ENCODE results near the gene MEF2C. TPM values are rescaled to one million over a fixed set of nuclear protein-coding genes. Genes with fewer than 3 reads are reported as not detected.

MEF2C gene
- total RNA-seq, 1 experiment from 2014 or later = 13.0 TPM

GRCh38 chr5:88885002-88885401, 2.0 kb upstream of the MEF2C start:
- Histone ChIP-seq H3K27me3 (ENCODE audit: insufficient read depth, low read length) (no peaks in the 10 kb centered on the region), H3K27ac (ENCODE audit: low read depth, low read length) (no peak overlapping the region), H3K4me3 (replicated peaks in 1 of 2; ENCODE audit: low read depth in 1 of 2, low read length in 2 of 2) (peak overlapping the region in 1 of 2 experiments; percentile 65; a peak in 1 of 4 replicates), H3K9me2 (ENCODE audit: insufficient read depth) (no peaks in the 10 kb centered on the region), H4K20me1 (ENCODE audit: insufficient read depth) (no peaks in the 10 kb centered on the region), H3K4me1 (ENCODE audit: control insufficient read depth in 1 of 2, insufficient read depth in 2 of 2, low read length in 2 of 2) (peaks cover 3 to 14% of the 10 kb centered on the region in 2 experiments; a peak in 3 of 4 replicates), H3K36me3 (ENCODE audit: control insufficient read depth in 1 of 2, insufficient read depth in 2 of 2, low read length in 2 of 2) (no peaks in the 10 kb centered on the region), H3K4me2 (ENCODE audit: low read length) (peak overlapping the region; percentile 91; the same call in 1 of the 2 replicates), H3K79me2 (ENCODE audit: insufficient read depth, low read length) (no peaks in the 10 kb centered on the region; the same call in 1 of the 2 replicates), H3K9ac (ENCODE audit: low read length) (no peak overlapping the region), H3K9me3 (ENCODE audit: control insufficient read depth in 1 of 2, insufficient read depth in 1 of 2, low read depth in 1 of 2, low read length in 2 of 2) (no peaks in the 10 kb centered on the region), H2AFZ (ENCODE audit: low read depth, low read length, poor library complexity, severe bottlenecking) (peak overlapping the region; percentile 63)
- ChIA-PET RAD21 (ENCODE audit: low non-redundant PET in 1 of 2, low total read pairs in 2 of 2, uncharacterized antibody in 2 of 2, unreplicated experiment in 2 of 2) (interaction anchor here in 1 of 2 experiments (0.7 kb wide), 1 partner anchor 611 kb away, joined by 6 read pairs; no protein-coding TSS in a partner anchor), CTCF (interaction anchor here (0.6 to 1.0 kb wide), 2 partner anchors 155 to 285 kb away, joined by 4 read pairs; no protein-coding TSS in a partner anchor), POLR2A (interaction anchor here (0.7 kb wide), 1 partner anchor 1448 kb away, joined by 3 read pairs; no protein-coding TSS in a partner anchor)
- intact Hi-C loops (cut with micrococcal nuclease) = no loop called here
- no peak for ATAC-seq
- no peak for DNase-seq (ENCODE audit: low read depth, low spot score)
- no TSS peak for BruUV-seq (replicated peaks)
- TF ChIP-seq ELF1 (IDR thresholded peaks at IDR 0.05; ENCODE audit: borderline replicate concordance, low read depth) (no peak), MAX (IDR thresholded peaks at IDR 0.05) (no peak), EZH2phosphoT487 (IDR thresholded peaks at IDR 0.05; ENCODE audit: borderline replicate concordance) (no peak), RAD21 (IDR thresholded peaks at IDR 0.05; ENCODE audit: low read depth) (no peak), TCF7L2 (IDR thresholded peaks at IDR 0.05; ENCODE audit: borderline replicate concordance, extremely low read depth, insufficient read depth, insufficient read length) (no peak), ATF3 (IDR thresholded peaks at IDR 0.05) (no peak), ZNF274 (IDR thresholded peaks at IDR 0.05; ENCODE audit: low read depth, low read length) (no peak), SP1 (IDR thresholded peaks at IDR 0.05; ENCODE audit: low read depth) (no peak), CTCF (IDR thresholded peaks at IDR 0.05 in 2 of 3, conservative IDR thresholded peaks at IDR 0.05 in 1 of 3; ENCODE audit: borderline replicate concordance in 1 of 3, insufficient read depth in 1 of 3, low read depth in 2 of 3, low read length in 2 of 3) (no peak), ZFX (IDR thresholded peaks at IDR 0.05) (no peak), EGR1 (IDR thresholded peaks at IDR 0.05; ENCODE audit: low read depth) (no peak), SRF (IDR thresholded peaks at IDR 0.05; ENCODE audit: low read depth) (no peak), CBX3 (IDR thresholded peaks at IDR 0.05; ENCODE audit: low read depth) (no peak), POLR2A (IDR thresholded peaks at IDR 0.05; ENCODE audit: borderline replicate concordance, extremely low read depth, insufficient read depth, insufficient read length) (no peak), YY1 (IDR thresholded peaks at IDR 0.05; ENCODE audit: extremely low read depth, insufficient replicate concordance, low read depth, low read length) (no peak)
- TF ChIP-seq, protein P1, sequence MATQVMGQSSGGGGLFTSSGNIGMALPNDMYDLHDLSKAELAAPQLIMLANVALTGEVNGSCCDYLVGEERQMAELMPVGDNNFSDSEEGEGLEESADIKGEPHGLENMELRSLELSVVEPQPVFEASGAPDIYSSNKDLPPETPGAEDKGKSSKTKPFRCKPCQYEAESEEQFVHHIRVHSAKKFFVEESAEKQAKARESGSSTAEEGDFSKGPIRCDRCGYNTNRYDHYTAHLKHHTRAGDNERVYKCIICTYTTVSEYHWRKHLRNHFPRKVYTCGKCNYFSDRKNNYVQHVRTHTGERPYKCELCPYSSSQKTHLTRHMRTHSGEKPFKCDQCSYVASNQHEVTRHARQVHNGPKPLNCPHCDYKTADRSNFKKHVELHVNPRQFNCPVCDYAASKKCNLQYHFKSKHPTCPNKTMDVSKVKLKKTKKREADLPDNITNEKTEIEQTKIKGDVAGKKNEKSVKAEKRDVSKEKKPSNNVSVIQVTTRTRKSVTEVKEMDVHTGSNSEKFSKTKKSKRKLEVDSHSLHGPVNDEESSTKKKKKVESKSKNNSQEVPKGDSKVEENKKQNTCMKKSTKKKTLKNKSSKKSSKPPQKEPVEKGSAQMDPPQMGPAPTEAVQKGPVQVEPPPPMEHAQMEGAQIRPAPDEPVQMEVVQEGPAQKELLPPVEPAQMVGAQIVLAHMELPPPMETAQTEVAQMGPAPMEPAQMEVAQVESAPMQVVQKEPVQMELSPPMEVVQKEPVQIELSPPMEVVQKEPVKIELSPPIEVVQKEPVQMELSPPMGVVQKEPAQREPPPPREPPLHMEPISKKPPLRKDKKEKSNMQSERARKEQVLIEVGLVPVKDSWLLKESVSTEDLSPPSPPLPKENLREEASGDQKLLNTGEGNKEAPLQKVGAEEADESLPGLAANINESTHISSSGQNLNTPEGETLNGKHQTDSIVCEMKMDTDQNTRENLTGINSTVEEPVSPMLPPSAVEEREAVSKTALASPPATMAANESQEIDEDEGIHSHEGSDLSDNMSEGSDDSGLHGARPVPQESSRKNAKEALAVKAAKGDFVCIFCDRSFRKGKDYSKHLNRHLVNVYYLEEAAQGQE (IDR thresholded peaks at IDR 0.05; ENCODE audit: low read depth) = no peak
